ENCODE data around the gene PHF20.
"Not testable (repeated sequence)": the region's sequence is repeated elsewhere in the genome, so short reads cannot be mapped to it uniquely, and the experiment has no call there.

PHF20 gene

DNA sequence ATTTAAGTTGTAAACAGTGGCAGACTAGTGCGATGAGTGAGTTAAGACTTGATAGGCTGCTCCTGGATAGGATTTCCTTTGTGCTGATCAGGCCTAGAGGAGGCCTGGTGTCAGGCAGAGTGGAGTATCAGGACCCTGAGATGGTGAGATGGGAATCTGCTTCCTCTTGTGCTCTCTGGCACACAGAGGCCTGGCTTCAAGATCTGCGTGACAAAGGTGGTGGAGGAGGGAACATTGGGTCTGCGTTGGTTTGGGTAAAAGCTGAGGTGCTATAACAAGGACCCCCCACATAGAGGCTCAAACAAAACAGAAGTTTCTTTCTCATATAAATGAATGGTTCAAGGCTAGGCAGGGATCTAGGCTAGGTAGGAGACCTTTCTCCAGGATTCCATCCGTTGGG is 162.2 kb downstream of the PHF20 start:
- no peak for DNase-seq

DNA sequence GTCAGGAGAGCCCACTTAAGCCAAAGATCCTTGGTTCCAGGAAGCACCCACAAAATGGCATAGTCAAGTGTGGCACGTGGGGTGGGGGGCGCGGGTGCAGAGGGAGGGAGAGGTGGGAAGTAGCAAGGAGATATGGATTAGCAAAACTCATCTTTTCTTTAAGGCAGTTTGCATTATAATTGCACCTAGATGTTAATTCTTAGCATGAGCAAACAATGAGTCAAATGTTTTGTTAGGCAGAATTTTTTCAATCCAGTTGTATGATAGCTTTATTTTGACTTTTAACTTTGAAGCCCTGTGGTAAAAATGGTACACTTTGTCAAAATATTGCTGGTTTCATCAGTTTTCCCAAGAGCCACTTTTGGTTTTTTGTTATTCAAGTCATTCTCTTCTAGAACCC is 167.4 kb downstream of the PHF20 start:
- no peak for DNase-seq

DNA sequence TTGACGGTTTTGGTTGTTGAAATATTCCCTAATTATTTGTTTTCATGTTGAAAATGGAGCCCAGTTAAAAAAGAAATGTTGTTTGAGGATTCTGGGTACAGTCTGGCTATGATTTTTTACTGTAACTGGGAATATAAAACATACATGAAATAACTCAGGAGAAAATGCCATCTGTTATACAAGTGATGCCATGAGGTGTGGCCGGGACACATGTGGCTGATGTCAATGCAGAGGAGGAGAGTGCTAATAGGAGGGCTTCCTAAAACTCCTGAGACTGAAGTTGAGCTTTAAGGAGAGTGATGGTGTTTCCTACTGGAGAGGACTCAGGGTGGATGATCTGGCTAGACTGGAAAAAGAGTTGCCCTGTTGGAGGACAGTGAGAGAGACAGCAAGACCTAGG is 169.8 kb downstream of the PHF20 start:
- no peak for DNase-seq

DNA sequence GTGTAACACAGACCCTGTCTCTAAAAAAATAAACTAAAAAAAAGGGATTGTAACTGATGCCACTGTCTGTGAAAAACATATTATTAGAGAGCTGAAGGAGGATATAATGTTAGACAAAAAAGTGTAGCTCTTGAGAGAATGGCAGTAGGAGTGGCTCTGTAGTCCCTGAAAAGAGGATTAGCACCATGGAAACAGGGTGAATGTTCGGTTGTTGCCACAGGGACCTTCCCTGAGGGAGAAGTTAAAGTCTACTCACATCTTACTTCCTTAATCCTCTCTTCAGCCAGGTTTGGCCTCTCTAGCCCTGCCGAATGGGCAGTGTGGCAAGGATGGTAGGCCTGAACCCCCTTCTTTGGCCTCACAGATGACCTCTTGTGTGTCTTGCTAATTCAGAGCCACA is 170.4 kb downstream of the PHF20 start:
- DNase-seq: peak in 3 of 4 experiments; percentile 28 to 34 (median 30)

DNA sequence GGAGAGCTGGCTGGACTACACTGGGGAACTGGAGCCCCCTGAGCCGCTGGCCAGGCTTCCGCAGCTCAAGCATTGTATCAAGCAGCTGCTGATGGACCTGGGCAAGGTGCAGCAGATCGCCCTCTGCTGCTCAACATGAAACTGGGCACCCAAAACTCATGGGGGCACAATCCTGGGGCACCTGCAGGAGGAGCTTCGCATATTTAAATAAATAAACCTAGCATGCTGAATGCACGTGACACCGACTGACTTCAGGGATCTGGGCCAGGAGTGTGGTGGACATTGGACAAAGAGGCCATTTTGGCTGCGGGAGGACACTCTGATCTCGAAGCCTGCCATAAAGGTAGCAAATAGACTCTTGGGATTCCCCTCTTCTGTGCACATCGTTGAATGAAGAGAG is 175.7 kb downstream of the PHF20 start:
- DNase-seq: peak in 3 of 4 experiments; percentile 11 to 13 (median 12)

DNA sequence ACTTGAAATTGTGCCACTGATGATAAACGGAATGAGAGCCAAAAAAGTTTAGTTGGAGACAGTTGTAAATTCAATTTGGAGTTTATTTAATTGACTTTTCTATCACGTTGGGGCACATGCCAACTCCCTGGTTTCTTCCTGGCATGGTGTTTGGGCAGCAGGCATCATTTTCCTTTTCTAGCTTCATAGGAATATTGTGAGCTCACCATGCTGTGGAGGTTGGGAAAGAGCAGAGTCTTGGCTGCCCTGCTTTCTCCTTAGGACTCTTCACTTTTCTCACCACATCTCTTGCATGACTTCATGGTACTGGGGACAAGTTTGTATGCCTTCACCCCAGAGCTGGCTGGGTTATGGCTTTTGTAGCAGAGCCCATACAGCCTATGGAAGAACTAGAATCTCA is 176.1 kb downstream of the PHF20 start:
- DNase-seq: no peak

DNA sequence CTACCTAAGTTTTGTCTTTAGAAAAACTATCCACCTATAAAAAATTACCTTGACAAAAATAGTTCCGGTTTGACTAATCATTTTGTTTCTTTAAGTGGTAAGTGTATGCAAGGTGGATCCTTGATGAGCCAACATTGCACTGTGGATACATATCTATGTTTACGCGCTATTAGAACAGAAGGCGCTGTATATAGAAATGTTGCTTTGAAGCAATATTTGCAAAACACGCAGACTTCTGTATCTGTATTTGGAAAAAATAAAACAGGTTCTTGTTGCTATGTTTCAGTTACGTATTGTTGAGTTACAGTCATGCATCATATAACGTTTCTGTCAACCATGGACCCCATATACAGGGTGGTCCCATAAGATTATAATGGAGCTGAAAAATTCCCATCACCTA is 178.3 kb downstream of the PHF20 start:
- DNase-seq: no peak

DNA sequence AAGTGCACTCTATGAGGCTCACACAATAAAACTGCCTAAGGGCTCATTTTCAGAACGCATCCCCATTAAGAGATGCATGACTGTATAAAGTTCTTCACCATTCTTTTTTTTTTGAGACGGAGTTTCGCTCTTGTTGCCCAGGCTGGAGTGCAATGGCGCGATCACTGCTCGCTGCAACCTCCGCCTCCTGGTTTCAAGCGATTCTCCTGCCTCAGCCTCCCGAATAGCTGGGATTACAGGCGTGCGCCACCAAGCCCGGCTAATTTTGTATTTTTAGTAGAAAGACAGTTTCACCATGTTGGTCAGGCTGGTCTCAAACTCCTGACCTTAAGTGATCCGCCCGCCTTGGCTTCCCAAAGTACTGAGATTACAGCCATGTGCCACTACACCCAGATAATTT is 180.3 kb downstream of the PHF20 start:
- not testable (repeated sequence) for DNase-seq

DNA sequence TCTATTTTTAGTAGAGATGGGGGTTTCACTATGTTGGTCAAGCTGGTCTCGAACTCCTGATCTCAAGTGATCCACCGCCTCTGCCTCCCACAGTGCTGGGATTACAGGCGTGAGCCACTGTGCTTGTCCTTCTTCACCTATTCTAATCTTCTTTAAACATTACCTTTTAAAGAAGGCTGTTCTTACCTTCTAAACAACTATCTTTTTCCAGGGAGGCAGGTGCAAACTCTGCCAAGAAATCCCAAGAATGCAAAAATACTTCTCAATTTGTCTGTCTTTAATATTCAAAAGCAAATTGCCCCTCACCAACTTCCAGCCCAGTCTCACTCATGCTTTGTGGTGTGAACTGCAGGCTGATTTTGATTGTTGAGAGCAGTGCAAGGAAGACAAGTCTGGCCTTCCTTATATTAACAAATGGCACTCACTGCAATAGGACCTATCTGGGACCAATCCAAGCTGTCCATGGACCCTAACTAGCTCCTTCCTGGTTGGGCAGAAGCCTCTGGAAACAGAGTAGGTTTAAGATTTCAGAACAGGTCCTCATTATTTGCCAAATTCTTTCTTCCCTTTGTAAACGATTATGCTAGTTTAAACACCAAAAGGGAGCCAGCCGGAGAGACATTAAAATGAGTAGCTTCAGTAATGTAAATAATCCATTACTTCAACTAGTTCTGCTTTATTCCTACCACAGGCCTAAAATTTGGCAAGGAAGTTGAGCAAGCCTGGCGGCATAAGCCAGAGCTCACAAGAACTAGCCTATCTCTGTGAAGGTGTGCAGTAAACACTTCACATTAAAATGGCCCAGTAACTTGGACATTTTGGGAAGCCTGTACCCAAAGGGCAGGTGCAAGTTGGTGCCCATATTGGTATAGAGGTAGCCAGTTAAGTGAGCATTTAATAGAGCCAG is 180.9 kb downstream of the PHF20 start:
- DNase-seq: peak; percentile 65 to 80 (median 77)

DNA sequence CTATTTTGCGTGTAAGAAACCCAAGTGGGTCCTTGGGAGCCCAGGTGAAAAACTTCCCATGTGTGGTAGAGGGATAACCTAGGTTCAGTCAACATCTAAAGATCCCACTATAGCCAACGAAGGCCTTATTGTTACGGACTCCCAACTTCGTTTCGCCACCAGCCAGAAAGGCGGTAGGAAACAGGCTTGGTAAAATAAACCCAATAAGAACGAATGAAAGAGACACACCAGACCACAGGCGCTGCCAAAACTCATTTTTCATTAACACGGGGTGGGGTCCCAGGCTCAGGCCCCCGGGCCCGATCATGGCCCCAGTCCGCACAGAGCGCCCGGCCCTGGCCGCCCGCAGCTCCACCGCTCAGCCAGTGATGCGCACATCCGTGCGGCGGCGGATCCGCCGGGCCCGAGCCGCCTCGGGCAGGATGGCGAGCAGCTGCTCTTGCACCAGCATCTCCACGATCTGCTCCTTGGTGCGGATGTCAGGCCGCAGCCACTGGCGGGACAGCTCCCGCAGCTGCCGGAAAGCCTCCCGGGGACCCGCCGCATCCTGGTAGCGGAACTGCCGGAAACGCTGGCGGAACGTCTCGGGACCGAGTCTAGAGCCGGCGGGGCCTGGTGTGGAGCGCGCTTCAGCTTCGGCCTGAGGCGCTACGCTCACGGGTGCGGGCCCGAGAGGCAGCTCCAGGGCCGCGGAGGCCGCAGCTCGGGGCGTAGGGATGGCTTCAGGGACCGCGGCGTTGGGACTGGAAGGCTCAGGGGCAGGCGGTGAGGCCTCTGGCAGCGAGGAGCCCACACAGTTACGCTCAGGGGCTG is 181.8 kb downstream of the PHF20 start:
- DNase-seq: peak; percentile 52 to 75 (median 62)

DNA sequence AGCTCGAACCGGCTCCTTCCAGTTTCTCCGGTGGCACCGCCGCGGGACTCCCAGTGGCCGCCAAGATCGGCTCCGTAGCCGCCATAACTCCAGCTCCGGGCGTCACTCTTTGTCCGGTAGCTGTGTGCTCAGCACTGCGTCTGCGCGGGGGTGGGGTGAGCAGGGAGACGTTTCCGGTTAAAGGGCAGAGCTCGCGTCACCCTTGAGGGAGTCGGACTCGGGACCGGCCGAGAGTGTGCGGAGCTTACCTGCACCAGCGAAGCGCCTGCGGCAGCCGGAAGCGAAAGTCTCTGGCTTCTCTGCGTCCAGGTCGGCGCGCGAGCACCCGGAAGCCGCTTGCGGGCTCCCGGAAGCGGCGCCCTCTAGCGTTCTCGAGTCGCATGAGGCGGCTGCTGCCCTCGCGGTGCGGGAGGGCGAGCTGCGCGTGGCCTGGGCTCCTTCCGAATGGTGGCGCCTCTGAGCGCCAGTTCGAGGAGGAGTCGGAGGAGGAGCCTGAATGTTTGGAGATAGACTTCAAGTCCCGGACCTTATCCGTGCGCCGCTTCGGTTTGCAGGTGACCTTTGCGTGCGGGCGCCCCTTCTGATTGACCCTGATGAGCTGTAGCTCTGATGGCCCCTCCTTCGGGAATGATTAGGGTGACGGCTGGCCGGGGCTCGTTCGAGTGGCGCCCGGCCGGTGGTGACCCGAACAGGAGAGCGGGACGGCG is 182.5 kb downstream of the PHF20 start, which contains the start of gene SCAND1:
TSS of gene SCAND1 (minus strand) at position 303 of the 707 bp plus-strand sequence. CDS start at position 85, 218 bp downstream.
- DNase-seq: peak; percentile 98 to 99 (median 98)

DNA sequence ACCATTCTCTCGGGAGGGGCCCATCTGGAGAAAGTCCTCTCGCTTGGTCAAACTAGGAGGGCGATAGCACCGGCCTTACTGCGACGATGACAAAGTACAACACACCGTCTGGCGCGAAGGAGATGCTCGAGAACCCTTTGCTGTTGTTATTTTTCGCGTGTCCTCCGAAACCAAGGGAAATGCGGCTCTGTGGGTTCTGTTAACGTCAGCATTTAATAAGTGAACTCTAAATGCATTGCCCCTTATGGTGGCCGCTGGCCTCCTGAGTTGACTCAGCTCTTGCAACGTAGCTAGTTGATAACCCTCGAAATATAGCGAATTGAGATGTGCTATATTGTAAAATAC is 183.1 kb downstream of the PHF20 start:
- DNase-seq: peak; percentile 44 to 66 (median 64)

DNA sequence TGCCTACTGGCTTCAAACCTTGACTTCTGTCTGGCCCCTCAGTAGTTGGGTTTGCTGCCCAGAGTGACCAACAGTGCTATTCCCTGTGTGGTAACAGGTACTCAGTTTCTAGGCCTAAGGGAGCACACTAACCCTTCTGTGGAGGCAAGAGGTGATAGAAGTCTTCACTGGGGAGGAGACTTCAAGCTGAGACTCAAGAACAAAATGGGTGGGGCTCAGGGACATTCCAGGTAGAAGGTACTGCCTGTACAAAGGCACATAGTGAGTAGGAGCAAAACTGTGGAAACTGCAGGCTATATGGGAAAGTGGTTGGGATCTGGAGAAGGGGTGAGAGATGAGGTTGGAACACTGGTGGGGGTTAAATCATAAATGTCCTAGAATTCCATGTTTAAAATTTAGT is 184.8 kb downstream of the PHF20 start:
- DNase-seq: no peak

DNA sequence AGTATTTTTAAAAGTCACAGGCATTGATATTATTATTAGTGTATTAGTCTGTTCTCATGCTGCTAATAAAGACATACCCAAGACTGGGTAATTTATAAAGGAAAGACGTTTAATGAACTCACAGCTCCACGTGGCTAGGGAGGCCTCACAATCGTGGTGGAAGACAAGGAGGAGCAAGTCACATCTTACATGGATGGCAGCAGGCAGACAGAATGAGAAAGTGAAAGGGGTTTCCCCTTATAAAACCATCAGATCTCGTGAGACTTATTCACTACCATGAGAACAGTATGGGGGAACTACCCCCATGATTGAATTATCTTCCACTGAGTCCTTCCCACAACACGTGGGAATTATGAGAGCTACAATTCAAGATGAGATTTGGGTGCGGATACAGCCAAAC is 187.5 kb downstream of the PHF20 start:
- DNase-seq: not testable (repeated sequence)

DNA sequence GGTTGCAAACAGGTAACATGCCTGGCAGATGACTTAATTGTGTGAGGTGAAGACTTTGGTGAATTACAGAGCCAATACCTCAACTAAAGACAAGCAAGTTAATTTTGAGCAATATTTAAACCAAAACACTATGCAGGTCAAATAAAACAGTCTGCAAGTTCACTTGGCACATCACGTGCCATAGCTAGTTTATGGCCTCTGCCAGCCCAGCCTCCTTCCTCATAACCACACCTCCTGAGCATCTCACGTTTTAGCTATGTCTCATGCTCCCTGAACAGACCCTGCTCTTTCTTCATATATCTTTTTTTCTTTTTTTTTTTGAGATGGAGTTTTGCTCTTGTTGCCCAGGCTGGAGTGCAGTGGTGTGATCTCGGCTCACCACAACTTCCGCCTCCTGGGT is 192.1 kb downstream of the PHF20 start:
- no peak for DNase-seq

DNA sequence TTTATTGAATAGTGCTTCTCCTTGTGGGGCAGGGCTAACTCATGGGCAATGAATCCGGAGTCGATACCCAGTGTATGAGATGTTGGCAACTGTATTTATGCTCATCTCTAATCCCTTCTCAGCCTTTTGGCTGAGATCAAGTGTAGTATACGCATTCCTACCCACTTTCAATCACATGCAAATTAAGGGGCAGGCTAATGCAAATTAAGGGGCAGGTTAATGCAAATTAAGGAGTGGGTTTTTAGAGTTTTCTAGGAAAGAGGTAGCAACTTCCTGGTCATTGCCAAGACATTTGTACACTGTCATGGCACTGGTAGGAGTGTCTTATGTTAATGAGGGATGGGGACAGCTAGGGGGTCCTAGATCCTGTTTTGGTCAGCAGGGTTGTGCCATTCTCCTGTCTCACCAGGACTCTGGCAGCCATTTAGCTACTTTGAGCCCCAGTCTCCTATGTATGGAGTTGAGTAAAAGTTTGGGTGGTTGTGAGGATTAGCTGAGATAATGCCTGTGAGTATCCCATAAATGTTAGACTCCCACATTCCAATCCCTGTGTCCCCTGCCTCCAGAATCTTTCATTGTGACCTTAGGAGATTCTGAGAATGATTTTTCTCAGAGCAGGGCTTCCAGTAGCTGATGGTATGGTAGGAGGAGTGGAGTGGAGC is 196.3 kb downstream of the PHF20 start, which contains the start of gene CNBD2:
TSS of gene CNBD2 (plus strand) at position 612 of the 662 bp plus-strand sequence. CDS start 173 bp downstream, outside the sequence.
- no peak for DNase-seq

DNA sequence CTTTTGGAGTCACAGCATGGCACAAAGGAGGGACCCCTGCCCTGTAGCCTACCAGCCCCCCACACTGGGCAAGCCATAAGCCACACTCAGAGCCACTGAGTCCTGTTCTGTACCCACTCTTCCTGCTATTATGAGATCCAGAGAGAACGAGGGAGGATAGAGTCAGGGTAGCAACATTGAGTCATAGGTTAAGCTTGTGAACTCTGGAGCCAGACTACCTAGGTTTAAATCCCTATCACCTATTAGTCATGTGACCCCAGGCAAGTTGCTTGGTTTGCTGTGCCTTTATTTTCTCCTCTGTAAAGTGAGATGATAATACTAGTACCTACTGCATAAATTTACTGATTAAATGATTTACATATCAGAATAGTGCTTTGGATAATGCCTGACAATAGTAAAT is 197.1 kb downstream of the PHF20 start:
- no peak for DNase-seq

DNA sequence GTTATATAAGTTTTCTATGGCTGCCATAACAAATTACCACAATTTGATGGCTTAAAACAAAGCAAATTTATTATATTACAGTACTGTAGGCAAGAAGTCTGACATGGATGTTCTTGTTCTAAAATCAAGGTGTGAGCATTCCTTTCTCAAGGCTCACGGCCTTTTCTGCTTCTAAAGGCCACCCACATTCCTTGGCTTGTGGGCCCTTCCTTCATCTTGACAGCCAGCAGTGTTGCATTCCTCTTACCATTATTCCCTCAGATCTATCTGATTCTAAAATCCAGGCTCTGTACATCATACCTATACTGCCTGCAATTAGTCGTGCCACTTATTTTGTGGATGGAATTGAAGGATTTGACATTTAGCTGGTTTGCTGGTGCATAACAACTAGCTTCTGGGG is 200.2 kb downstream of the PHF20 start:
- DNase-seq: no peak

DNA sequence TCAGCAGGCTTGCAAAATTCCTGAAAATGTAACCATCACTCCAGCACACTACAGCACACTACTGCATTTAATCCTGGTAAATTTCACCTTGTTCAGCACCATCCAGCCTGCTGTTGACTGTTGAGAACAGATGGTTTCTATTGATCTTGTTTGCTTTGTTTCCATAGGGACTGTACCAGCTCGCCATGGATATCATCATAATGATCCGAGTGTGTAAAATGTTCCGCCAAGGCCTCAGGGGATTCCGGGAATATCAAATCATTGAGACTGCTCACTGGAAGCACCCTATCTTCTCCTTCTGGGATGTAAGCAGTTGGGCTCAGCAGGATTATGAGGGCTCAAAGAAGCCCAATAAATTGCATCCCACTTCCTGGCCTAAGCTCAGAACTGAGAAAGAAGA is 200.6 kb downstream of the PHF20 start:
- no peak for DNase-seq

DNA sequence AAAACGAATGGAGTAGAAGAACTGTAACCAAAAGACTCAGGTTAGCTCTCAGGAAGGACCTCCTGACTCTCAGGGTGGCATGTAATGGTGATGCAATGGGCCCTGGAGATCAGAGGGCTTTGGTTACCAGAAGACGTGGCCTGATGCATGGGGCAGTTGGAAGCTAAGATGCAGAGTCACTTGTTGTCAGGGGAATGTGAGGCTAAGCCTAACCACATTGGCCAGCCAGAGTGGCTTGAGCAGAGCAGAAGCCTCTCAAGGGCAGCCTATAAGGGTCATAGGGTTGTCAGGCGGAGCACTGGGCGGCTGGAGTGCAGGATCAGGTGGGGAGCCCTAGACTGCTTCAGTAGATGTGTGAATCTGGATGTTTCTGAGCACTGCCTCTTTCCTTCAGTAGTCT is 202.4 kb downstream of the PHF20 start:
- DNase-seq: no peak

DNA sequence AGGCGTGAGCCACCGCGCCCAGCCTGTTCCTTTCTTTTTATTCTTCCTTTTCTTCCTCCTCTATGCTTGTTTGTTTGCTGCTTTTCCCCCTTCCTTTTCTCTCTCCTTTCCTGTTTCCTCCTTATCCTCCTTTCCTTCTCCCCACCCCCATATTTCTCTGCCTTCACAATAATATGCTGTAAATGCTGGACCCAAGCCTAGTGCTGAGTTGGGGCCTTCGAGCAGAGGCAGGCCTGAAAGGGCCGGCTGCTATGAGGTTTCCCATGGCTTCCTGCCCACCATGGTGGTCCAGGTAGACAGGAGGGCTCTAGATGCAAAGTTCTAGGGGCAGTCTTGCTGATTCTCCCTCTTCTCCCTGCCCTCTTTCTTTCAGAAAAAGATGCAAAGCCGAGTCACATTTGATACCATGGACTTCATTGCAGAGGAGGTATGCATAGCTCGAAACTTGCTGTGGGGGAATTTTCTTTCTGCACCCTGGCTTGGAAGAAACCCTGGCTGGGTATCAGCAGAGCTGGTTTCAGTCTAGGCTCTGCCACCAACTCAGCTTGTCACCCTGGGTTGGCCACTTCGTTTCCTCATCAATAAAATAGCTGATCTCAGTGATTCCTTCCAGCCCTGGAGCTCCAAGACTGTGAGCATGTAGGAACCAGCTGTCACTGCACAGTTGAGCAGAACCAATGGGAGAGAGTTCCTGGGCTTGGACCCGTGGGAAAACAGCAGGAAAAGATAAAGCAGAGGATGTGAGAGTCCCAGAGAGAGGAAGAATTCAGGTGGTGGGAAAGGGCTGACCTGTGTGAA is 204.0 kb downstream of the PHF20 start:
- peak in 3 of 4 experiments; percentile 18 to 44 (median 37) for DNase-seq
